SK-N-SH (cell line): Measurements from ENCODE around the gene BLVRA. TPM values are rescaled to one million over a fixed set of nuclear protein-coding genes. Genes with fewer than 3 reads are reported as not detected.
A peak's percentile ranks its signal among the peaks of the same experiment; 100 is the strongest.

Experiments
- CTCF ChIA-PET: fragments of 300-600, 350-600 bp; formaldehyde crosslinking; extraction: SDS; loops from one replicate; lab custom pipeline; 2021; lab: Yijun Ruan, JAX
- POLR2A ChIA-PET: fragments of 350-600 bp; sonication (Branson Sonifier 250); formaldehyde crosslinking; extraction: SDS; loops from one replicate; lab custom pipeline; 2020; ENCODE audit warnings: antibody characterized with exemption, inconsistent platforms; lab: Yijun Ruan, JAX
- DNase-seq: peaks from one replicate; pipeline ENCODE4 v3.0.0; 2012
- H2AFZ ChIP-seq: fragments of 200-600 bp; sonication (generic); 2 replicates; pipeline ENCODE4 v1.8.1; 2016; ENCODE audit warnings: antibody characterized with exemption, mild to moderate bottlenecking, low read depth
- H3F3A ChIP-seq: fragments of 200-600 bp; sonication (generic); replicated peaks from 2 replicates; pipeline ENCODE3; 2016; ENCODE audit warnings: antibody characterized with exemption, mild to moderate bottlenecking; ENCODE audit not compliant: insufficient read depth
- H3K27ac ChIP-seq, 2 experiments: fragments of 200-500 bp in 1 of 2; fragments of 200-600 bp in 1 of 2; sonication (Bioruptor generic) in 1 of 2; sonication (generic), shearing (Covaris generic) in 1 of 2; 2 replicates each; pipeline versions ENCODE4 v1.5.1 to v1.6.1; 2014 to 2016; ENCODE audit warnings: low read depth in 2 of 2, inconsistent platforms in 1 of 2, low read length in 1 of 2, mild to moderate bottlenecking in 1 of 2, mixed read lengths in 1 of 2
- H3K27me3 ChIP-seq: fragments of 200-600 bp; sonication (generic), shearing (Covaris generic); 2 replicates; pipeline ENCODE4 v1.6.1; 2016; ENCODE audit warnings: mixed run types; ENCODE audit not compliant: insufficient read depth
- H3K36me3 ChIP-seq, 2 experiments: fragments of 200-500 bp in 1 of 2; fragments of 200-600 bp in 1 of 2; sonication (Bioruptor generic) in 1 of 2; sonication (generic) in 1 of 2; replicated peaks in 1 of 2; 2 replicates each; pipeline versions ENCODE3 to v1.5.1; 2014 to 2016; ENCODE audit warnings: low read length in 1 of 2, mild to moderate bottlenecking in 1 of 2; ENCODE audit not compliant: insufficient read depth in 2 of 2, control insufficient read depth in 1 of 2
- H3K4me1 ChIP-seq, 2 experiments: fragments of 200-500 bp in 1 of 2; fragments of 200-600 bp in 1 of 2; sonication (Bioruptor generic) in 1 of 2; sonication (generic), shearing (Covaris generic) in 1 of 2; 2 replicates each; pipeline versions ENCODE4 v1.5.1 to v1.6.1; 2014 to 2016; ENCODE audit warnings: low read depth in 1 of 2, low read length in 1 of 2, mixed run types in 1 of 2; ENCODE audit not compliant: insufficient read depth in 2 of 2, control insufficient read depth in 1 of 2
- H3K4me2 ChIP-seq: fragments of 200-600 bp; sonication (generic), shearing (Covaris generic); 2 replicates; pipeline ENCODE4 v1.6.1; 2017; ENCODE audit warnings: mixed run types
- H3K4me3 ChIP-seq, 2 experiments: fragments of 200-500 bp in 1 of 2; fragments of 200-600 bp in 1 of 2; sonication (Bioruptor generic) in 1 of 2; sonication (generic), shearing (Covaris generic) in 1 of 2; 2 replicates each; pipeline versions ENCODE4 v1.5.1 to v1.8.1; 2014 to 2016; ENCODE audit warnings: low read depth in 2 of 2, inconsistent platforms in 1 of 2, low read length in 1 of 2, mild to moderate bottlenecking in 1 of 2, mixed read lengths in 1 of 2, moderate library complexity in 1 of 2
- H3K79me2 ChIP-seq: fragments of 200-600 bp; sonication (generic); 2 replicates; pipeline ENCODE4 v1.8.1; 2017; ENCODE audit warnings: mild to moderate bottlenecking; ENCODE audit not compliant: insufficient read depth
- H3K9ac ChIP-seq: fragments of 200-600 bp; sonication (generic); 2 replicates; pipeline ENCODE4 v1.6.1; 2017; ENCODE audit warnings: mixed run types
- H3K9me2 ChIP-seq: fragments of 200-600 bp; sonication (generic); 2 replicates; pipeline ENCODE4 v1.6.1; 2017; ENCODE audit warnings: mixed run types
- H3K9me3 ChIP-seq: fragments of 200-600 bp; sonication (generic); 2 replicates; pipeline ENCODE4 v1.6.1; 2017; ENCODE audit warnings: mixed run types, mild to moderate bottlenecking, moderate library complexity
- H4K20me1 ChIP-seq: fragments of 200-600 bp; sonication (generic); 2 replicates; pipeline ENCODE4 v1.6.1; 2017; ENCODE audit warnings: mild to moderate bottlenecking, mixed run types; ENCODE audit not compliant: insufficient read depth
- ELF1 ChIP-seq: IDR thresholded peaks from 2 replicates; pipeline ENCODE4 v1.4.0; 2012
- EP300 ChIP-seq, 2 experiments: IDR thresholded peaks; 2 replicates each; pipeline versions ENCODE4 v1.4.0 to v1.6.1; 2012; ENCODE audit warnings: borderline replicate concordance in 1 of 2, low read depth in 1 of 2, low read length in 1 of 2
- FOSL2 ChIP-seq: IDR thresholded peaks from 2 replicates; pipeline ENCODE4 v1.4.0; 2012; ENCODE audit warnings: low read depth, mild to moderate bottlenecking, moderate library complexity, borderline replicate concordance
- NFIC ChIP-seq: IDR thresholded peaks from 2 replicates; pipeline ENCODE4 v1.4.0; 2012; ENCODE audit warnings: borderline replicate concordance
- NRF1 ChIP-seq: IDR thresholded peaks from 2 replicates; pipeline ENCODE4 v1.6.1; 2012; ENCODE audit warnings: low read depth, mild to moderate bottlenecking, low read length
- PBX3 ChIP-seq: IDR thresholded peaks from 2 replicates; pipeline ENCODE4; 2012
- TAF1 ChIP-seq: IDR thresholded peaks from 2 replicates; pipeline ENCODE4 v1.6.1; 2012; ENCODE audit warnings: low read depth, mild to moderate bottlenecking, low read length, moderate library complexity, borderline replicate concordance
- TCF12 ChIP-seq: IDR thresholded peaks from 2 replicates; pipeline ENCODE4 v1.4.0; 2012
- USF2 ChIP-seq: fragments of 150-350 bp; IDR thresholded peaks from 2 replicates; pipeline ENCODE4 v1.6.1; 2017; ENCODE audit warnings: antibody characterized with exemption, low read length, low read depth, borderline replicate concordance
- WGBS: methylation state at CpG from one replicate; pipeline ENCODE4 v1.1.6; 2017; ENCODE audit warnings: low lambda C conversion rate; 5-methylcytosine and 5-hydroxymethylcytosine counted together
- polyA plus RNA-seq, 3 experiments: library from polyadenylated mRNA; depleted of rRNA; stranded (reverse); fragments of >200 nt; gene quantifications; 2 replicates each; pipeline ENCODE4 v1.2.3, GENCODE V29; 2012

BLVRA gene
- polyA plus RNA-seq, 1 of the 3 experiments (the other 2 are of a cell fraction): 123 TPM

GRCh38 chr7:43756368-43757072 lies 2.0 kb upstream of the BLVRA start:
- POLR2A ChIA-PET: no interaction called here
- Histone ChIP-seq H3K27ac (peak overlapping the region in 1 of 2 experiments; percentile 1; a peak in 1 of 4 replicates), H4K20me1 (no peaks in the 10 kb centered on the region)
- TF ChIP-seq PBX3 (peak; percentile 37), TCF12 (peak; percentile 60), NFIC (no peak), FOSL2 (peak; percentile 32; the same call in 1 of the 2 replicates)
- TF ChIP-seq, all 33 proteins: peak for 3
- WGBS: 63% methylated on average over 1 of the region's 1 CpG
- Histone ChIP-seq H3K9me2 (no peaks in the 10 kb centered on the region), H2AFZ (no peak overlapping the region; the same call in 1 of the 2 replicates), H3K4me2 (no peak overlapping the region; the same call in 1 of the 2 replicates), H3K79me2 (peaks cover 18% of the 10 kb centered on the region), H3K9me3 (no peaks in the 10 kb centered on the region), H3K4me1 (peaks cover 3 to 11% of the 10 kb centered on the region in 2 experiments; a peak in 2 of 4 replicates), H3K36me3 (peaks cover 0 to 3% of the 10 kb centered on the region in 2 experiments), H3F3A (peaks cover 6% of the 10 kb centered on the region), H3K4me3 (no peak overlapping the region), H3K27me3 (no peaks in the 10 kb centered on the region), H3K9ac (no peak overlapping the region)
- DNase-seq: no peak
- CTCF ChIA-PET: interaction anchor here (1.1 to 3.7 kb wide), 4 partner anchors 12 to 174 kb away, joined by 3 to 19 read pairs (median 4); partner anchors contain the start of gene STK17A

GRCh38 chr7:43757073-43757720 lies 1.3 kb upstream of the BLVRA start:
- CTCF ChIA-PET: interaction anchor here (1.1 to 3.7 kb wide), 5 partner anchors 27 to 175 kb away, joined by 3 to 19 read pairs (median 4); partner anchors contain the start of gene STK17A
- Histone ChIP-seq H3K4me1 (peaks cover 4 to 11% of the 10 kb centered on the region in 2 experiments; a peak in 2 of 4 replicates), H3K9me3 (no peaks in the 10 kb centered on the region), H3K9me2 (no peaks in the 10 kb centered on the region), H4K20me1 (no peaks in the 10 kb centered on the region), H3K27ac (peak overlapping the region in 1 of 2 experiments; percentile 1; a peak in 1 of 4 replicates), H3K27me3 (no peaks in the 10 kb centered on the region), H3K79me2 (peaks cover 19% of the 10 kb centered on the region), H3K4me2 (no peak overlapping the region; the same call in 1 of the 2 replicates), H3K9ac (no peak overlapping the region), H3F3A (peaks cover 6% of the 10 kb centered on the region), H3K4me3 (no peak overlapping the region), H2AFZ (no peak overlapping the region), H3K36me3 (peaks cover 0 to 3% of the 10 kb centered on the region in 2 experiments)
- TF ChIP-seq PBX3 (no peak), EP300 (IDR thresholded peaks at IDR 0.05; ENCODE audit: borderline replicate concordance in 1 of 2, low read depth in 1 of 2, low read length in 1 of 2) (no peak), TCF12 (no peak; the same call in 1 of the 2 replicates), TAF1 (no peak), ELF1 (no peak), NRF1 (no peak), USF2 (no peak)
- WGBS: 90% methylated on average over 2 of the region's 2 CpGs
- DNase-seq: no peak
- POLR2A ChIA-PET: interaction anchor here (1.4 to 2.0 kb wide), 3 partner anchors 11 to 27 kb away, joined by 6 to 12 read pairs (median 11); partner anchors contain the start of gene COA1
